Fibroblast of peridontal ligament (primary cell): Measurements from ENCODE around the gene OR7G1.
"Not testable (repeated sequence)": the region's sequence is repeated elsewhere in the genome, so short reads cannot be mapped to it uniquely, and the experiment has no call there.

ENCODE experiments used
- DNase-seq: peaks from one replicate; pipeline ENCODE4 v3.0.0-alpha.2; 2010; ENCODE audit errors: extremely low read depth

OR7G1 gene

GRCh38 chr19:9078651-9079050, 36.9 kb downstream of the OR7G1 start:
- DNase-seq = no peak

- DNase-seq = no peak
Observed at GRCh38 chr19:9076901-9077300, 38.7 kb downstream of the OR7G1 start.

- DNase-seq = peak; percentile 42
Observed at GRCh38 chr19:9075064-9075949, 40.3 kb downstream of the OR7G1 start.

GRCh38 chr19:9073806-9074205, 41.8 kb downstream of the OR7G1 start:
- no peak for DNase-seq

- not testable (repeated sequence) for DNase-seq
Observed at GRCh38 chr19:9071720-9072119, 43.8 kb downstream of the OR7G1 start.

- no peak for DNase-seq
Observed at GRCh38 chr19:9070066-9070465, 45.5 kb downstream of the OR7G1 start.

- no peak for DNase-seq
Observed at GRCh38 chr19:9065457-9066014, 50.0 kb downstream of the OR7G1 start.
